ENCODE measurements around the gene LAMC3.

The LAMC3 gene

DNA sequence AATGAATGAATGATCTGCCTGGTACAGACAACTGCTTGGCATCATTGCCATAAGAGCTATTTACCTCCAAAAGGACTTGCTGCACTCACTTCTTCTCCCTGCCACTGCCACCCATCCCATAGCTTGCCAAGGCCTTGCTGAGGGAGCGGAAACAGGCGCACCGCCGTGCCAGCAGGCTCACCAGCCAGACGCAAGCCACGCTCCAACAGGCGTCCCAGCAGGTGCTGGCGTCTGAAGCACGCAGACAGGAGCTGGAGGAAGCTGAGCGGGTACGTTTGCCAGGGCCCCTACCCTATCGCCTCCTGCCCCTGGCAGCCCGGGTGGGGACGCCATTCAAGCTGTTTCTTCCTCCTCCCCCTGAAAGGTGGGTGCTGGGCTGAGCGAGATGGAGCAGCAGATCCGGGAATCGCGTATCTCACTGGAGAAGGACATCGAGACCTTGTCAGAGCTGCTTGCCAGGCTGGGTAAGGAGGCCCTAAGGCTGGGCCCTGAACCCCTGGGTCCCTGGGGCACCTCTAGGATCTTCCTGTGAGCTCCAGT, 78.5 kb downstream of the LAMC3 start:
- Histone ChIP-seq H3K4me3 (no peak overlapping the region), H3K4me1 (peaks cover 0 to 10% (median 0%) of the 10 kb centered on the region in 4 donors), H3K27ac (no peak overlapping the region), H3K27me3 (peaks cover 0 to 7% of the 10 kb centered on the region in 2 donors), H3K36me3 (no peaks in the 10 kb centered on the region), H3K9me3 (no peaks in the 10 kb centered on the region)
- intact Hi-C loops (cut with DNase I; ENCODE audit: low total_unique reads): no loop called here
- DNase-seq: no peak
- TF ChIP-seq, protein P1, sequence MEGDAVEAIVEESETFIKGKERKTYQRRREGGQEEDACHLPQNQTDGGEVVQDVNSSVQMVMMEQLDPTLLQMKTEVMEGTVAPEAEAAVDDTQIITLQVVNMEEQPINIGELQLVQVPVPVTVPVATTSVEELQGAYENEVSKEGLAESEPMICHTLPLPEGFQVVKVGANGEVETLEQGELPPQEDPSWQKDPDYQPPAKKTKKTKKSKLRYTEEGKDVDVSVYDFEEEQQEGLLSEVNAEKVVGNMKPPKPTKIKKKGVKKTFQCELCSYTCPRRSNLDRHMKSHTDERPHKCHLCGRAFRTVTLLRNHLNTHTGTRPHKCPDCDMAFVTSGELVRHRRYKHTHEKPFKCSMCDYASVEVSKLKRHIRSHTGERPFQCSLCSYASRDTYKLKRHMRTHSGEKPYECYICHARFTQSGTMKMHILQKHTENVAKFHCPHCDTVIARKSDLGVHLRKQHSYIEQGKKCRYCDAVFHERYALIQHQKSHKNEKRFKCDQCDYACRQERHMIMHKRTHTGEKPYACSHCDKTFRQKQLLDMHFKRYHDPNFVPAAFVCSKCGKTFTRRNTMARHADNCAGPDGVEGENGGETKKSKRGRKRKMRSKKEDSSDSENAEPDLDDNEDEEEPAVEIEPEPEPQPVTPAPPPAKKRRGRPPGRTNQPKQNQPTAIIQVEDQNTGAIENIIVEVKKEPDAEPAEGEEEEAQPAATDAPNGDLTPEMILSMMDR (IDR thresholded peaks at IDR 0.05): no peak

DNA sequence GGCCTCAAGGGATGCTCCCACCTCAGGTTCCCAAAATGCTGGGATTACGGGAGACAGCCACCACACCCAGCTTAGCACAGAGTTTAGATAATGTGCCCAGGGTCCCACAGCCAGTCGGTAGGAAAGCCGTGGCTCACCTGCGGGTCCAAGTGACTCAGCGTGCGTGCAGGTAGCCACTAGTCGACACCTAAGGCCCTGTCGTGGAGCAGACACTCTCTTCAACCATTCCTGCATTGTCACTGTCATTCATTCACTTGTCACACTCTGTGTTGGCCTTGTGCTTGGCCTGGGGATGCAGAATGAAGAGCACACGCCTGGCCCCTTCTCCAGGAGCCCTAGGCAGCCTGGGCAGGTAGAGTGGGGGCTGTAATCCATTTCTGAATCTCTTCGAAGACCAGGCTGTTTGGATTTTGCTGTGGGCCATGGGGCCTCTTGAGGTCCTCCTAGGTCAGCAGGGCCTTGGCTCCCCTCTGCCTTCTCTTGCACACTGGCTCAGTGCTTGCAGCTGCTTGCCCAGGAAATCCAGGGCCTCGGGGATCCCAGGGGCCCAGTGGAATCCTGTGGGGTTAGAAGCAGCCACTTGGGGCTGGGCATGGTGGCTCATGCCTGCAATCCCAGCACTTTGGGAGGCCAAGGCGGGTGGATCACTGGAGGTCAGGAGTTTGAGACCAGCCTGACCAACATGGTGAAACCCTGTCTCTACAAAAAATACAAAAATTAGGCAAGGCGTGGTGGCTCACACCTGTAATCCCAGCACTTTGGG, 81.2 kb downstream of the LAMC3 start:
- Histone ChIP-seq H3K27ac (no peak overlapping the region), H3K36me3 (no peaks in the 10 kb centered on the region), H3K4me3 (no peak overlapping the region), H3K4me1 (peaks cover 0 to 13% (median 0%) of the 10 kb centered on the region in 4 donors), H3K27me3 (peaks cover 0 to 25% of the 10 kb centered on the region in 2 donors), H3K9me3 (no peaks in the 10 kb centered on the region)
- no peak for DNase-seq
- intact Hi-C loops (cut with DNase I; ENCODE audit: low total_unique reads): no loop called here
- TF ChIP-seq, protein P1 (IDR thresholded peaks at IDR 0.05): no peak

DNA sequence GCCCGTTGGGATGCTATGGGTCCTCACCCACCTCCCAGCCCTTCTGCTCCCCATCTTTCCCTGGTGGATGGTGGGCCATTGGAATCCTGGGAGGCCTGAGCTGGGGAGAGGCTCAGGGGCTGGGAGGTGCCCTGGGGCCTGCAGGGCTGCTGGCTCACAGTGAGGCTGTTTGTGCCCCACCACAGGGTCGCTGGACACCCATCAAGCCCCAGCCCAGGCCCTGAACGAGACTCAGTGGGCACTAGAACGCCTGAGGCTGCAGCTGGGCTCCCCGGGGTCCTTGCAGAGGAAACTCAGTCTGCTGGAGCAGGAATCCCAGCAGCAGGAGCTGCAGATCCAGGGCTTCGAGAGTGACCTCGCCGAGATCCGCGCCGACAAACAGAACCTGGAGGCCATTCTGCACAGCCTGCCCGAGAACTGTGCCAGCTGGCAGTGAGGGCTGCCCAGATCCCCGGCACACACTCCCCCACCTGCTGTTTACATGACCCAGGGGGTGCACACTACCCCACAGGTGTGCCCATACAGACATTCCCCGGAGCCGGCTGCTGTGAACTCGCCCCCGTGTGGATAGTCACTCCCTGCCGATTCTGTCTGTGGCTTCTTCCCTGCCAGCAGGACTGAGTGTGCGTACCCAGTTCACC, 82.5 kb downstream of the LAMC3 start:
- no peak for DNase-seq
- peaks cover 0 to 22% (median 4%) of the 10 kb centered on the region in 4 donors for H3K4me1 ChIP-seq
- TF ChIP-seq, protein P1 (IDR thresholded peaks at IDR 0.05): no peak
- no peaks in the 10 kb centered on the region for H3K36me3 ChIP-seq
- intact Hi-C loops (cut with DNase I; ENCODE audit: low total_unique reads): no loop called here
- no peak overlapping the region for H3K27ac ChIP-seq
- H3K27me3 ChIP-seq: peaks cover 0 to 31% of the 10 kb centered on the region in 2 donors
- no peak overlapping the region for H3K4me3 ChIP-seq
- H3K9me3 ChIP-seq: no peaks in the 10 kb centered on the region

DNA sequence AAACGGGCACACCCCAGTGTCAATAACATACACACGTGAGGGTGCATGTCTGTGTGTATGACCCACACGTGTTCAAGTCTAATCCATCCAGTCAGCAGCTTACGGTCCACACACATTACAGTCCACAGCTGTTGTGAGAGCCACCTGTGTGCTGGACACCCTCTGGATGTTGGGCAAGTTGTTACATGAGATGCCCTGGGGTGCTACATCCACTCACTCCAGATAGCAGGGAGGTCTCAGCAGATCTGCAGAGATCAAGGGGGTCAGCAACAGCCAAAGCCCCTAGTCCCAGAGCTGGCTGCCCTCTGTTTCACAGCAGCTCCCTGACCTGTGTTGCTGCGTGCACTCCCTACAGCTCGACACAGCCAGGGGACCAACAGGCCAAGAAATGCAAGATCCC, 83.1 kb downstream of the LAMC3 start:
- Histone ChIP-seq H3K4me3 (no peak overlapping the region), H3K27me3 (peaks cover 0 to 31% of the 10 kb centered on the region in 2 donors), H3K27ac (no peak overlapping the region), H3K36me3 (no peaks in the 10 kb centered on the region), H3K9me3 (no peaks in the 10 kb centered on the region), H3K4me1 (peaks cover 0 to 28% (median 9%) of the 10 kb centered on the region in 4 donors)
- no peak for DNase-seq
- TF ChIP-seq, protein P1 (IDR thresholded peaks at IDR 0.05): no peak
- intact Hi-C loops (cut with DNase I; ENCODE audit: low total_unique reads): no loop called here

DNA sequence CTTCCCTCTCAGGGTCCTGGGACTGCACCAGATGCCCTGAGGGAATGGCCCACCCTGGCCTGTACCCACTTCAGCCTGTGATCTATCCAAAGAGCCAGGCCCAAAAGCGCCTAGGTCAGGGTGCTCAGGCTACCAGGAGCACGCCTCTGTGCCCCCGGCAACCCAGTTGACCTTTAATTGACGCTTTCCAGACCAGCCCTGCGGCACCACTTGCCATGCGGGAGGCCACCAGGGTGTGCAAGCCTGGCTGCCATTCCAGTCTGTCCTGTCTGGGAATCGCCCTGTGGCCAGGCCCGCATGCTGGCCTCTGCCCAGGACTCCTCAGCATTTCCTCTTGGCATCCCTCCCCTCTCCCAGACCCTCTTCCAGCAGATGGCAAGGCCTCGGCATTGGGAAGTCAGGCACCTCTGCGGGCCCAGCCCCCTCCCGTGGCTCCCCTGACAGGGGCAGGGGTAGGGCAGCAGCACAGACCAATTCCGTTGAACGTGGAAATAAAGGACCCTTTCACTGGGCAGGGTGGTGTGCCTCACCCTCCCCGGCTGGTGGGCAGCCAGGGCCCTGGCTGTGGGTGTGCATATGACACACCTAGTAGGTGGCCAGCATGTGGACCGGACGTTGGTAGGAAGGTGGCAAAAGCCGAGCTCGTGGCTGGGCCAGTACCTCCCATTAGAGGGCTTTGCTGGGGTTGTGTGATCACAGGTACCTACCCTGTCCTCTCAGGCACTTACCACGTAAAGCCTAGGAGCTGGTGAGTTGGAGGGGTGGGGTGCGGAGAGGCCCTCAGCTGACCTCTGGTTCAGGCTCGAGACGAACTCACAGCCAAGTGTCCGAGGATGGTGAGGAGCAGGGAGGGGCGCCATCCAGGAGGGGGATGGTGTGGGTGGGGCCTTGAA, 83.8 kb downstream of the LAMC3 start:
- Histone ChIP-seq H3K4me3 (no peak overlapping the region), H3K27me3 (peaks cover 0 to 28% of the 10 kb centered on the region in 2 donors), H3K36me3 (no peaks in the 10 kb centered on the region), H3K4me1 (peaks cover 0 to 35% (median 17%) of the 10 kb centered on the region in 4 donors), H3K27ac (no peak overlapping the region), H3K9me3 (no peaks in the 10 kb centered on the region)
- intact Hi-C loops (cut with DNase I; ENCODE audit: low total_unique reads): no loop called here
- TF ChIP-seq, protein P1 (IDR thresholded peaks at IDR 0.05): no peak
- DNase-seq: no peak

Data from tibial artery (tissue), 4 donors.